C1 segment of cervical spinal cord (tissue), 14 donors: ENCODE measurements around the gene HIVEP3.
"Not testable (repeated sequence)": the region's sequence is repeated elsewhere in the genome, so short reads cannot be mapped to it uniquely, and the experiment has no call there.

Experiments used
- DNase-seq, 14 donors: peaks; one replicate each; lab custom pipeline; 2025; lab: John Stamatoyannopoulos, UW

HIVEP3 gene

DNA sequence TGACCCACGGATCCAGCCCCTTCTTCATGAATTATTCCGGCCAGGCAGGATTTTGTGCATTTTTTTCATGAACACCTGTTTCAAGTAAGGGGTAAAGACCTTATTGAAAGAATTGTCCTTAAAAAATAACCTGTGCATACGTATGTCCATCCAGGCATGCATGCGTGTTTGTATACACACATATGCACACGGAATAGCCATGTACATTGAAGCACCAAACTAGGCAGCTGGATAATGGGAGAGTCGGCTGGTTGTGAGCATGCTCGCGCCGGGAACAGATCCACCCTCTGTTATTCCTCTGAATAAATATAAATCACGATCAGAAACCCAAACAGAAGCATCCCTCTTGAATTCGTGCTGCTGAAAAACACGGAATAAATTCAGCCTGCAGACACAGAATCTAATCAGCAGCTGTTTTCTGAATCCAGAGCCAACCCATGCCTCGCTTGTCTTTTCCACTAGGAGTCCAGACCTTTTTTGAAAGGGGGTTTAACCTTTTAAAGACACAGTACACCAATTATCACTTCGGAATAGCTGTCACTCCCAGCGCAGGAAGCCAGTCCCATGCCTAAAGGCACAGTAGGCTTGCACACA is at the start of gene HIVEP3:
TSS of gene HIVEP3 (minus strand) at position 473 of the 594 bp plus-strand sequence.
- peak in 10 of 14 donors; percentile 21 to 85 (median 38) for DNase-seq

DNA sequence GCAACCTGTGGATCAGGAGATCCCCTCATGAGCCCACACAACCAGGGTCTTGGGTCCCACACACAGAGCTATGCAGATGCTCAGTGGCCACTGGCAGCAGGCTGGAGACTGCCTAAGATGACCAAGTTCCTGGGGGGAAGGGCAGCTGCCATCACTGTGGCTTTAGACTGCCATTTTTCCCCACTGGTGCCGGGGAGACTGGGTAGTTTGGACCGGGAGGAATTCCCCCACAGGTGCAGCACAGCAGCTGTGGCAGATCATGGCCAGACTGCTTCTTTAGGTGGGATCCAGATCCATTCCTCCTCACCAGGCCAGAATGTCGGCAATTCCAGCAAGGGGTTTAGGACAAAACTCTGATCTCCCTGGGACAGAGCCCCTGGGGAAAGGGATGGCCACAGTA is 45.7 kb upstream of the HIVEP3 start:
- DNase-seq, result no peak

DNA sequence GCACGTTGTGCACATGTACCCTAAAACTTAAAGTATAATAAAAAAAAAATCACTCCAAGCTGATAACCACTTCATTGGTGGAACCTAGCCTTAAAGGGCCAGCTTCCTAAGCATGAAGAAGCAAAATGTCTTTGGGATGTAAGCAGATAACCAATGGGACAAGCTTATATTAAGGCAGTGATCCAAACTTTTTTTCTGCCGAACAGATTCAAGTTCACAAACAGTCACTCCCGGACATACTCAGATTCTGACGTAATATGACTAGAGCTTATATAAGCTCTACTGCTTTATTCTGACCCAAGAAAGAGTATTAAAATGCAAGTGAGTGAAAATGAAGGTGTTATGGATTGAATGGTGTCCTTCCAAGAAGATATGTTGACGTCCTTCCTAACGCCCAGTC is 44.9 kb upstream of the HIVEP3 start:
- DNase-seq, result no peak

DNA sequence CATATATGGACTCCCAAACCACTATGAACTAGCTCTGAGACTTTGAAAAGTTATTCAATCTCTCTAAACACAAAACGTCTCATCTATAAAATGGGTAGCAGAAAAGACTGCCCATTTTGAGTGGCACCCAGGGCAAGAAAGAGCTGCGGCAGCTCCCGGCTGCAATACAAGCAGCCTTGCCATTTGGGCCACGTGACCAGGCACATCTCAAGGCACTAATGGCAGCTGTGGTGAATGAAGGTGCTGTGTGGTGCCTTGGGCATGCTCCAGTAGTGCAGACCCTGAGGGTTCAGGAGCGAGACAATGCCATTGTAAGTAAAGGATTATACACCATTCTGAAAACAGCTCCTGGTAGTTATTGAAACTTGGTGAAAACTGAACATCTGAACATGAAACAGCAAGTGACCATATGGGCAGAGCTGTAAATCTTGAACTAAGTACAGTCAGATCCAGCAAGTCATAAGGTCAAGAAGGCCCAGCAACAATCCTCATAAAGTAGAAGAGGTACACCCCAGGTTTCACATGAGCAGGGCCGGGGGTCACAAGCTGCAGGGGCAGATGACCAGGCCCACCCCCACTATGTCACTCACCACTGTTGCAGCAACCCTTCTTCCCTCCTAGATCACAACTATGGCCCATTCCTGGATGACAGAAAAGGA is 39.4 kb upstream of the HIVEP3 start:
- no peak for DNase-seq

DNA sequence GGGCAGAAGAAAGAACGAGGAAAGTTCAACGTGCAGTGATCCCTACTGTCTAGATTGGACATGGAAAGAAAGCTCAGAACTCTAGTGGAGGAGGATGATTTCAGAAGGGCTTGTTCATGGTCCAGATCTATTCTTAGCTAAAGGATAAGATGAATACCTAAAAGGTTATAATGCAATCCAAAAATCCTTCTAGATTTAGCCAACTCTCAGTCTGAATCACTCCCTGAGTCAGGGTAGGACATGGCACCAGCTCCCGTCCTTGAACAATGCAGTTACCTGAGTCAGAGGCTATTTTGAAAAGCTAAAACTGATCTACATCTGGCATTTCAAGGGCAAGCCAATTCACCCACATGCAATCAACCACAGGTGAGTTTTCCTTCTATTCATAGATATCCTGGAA is 38.8 kb upstream of the HIVEP3 start:
- no peak for DNase-seq

DNA sequence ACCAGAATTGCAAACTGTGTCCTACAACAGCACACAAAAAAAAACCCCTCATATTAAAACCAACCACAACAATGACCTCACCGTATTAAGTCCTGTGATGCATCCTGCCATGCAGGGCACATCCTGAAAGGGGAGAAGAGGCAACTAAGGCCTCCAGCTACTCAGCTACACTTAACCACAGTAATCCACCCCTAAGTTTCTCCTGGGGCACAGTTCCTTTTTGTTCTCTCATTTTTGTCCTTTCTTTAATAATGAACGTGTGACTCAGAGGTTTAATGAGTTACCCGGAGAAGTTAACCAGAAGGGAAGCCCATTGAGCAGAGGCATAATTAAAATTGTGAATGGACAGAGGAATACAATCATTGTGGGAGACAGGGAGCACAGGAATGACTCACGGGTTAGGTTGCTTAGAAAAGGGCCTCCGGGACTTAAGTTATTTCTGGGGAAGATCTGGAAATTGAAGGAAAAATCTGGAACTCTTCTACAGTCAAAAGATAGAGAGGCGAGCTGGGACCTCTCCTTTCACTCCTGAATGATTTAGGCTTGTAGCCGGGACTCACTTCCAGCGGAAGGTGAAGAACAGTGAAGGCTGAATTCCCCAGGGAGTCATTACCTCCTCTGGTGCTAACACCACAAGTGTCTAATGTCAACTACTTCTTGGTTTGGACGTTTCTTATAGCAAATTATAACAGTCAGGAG is 36.9 kb upstream of the HIVEP3 start:
- DNase-seq, result peak in 1 of 14 donors; percentile 18

DNA sequence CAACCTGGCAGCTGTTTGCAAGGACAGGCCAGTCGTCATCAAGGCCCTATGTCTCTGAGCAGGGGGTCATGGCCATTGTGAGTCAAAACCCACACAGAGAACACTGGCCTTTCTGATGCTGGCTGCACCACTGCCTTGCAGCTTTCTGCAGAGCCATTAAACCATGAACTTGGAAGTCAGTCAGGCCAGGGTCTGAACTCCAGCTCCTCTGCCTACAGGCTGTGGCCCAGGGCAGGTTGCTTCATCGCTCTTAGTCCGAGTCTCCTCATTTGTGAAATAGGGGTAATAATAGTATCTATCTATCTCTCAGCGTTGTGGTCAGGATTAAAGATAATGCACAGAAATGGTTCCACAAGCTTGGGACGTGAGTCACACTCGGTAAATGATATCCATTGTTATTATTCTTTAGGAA is 35.8 kb upstream of the HIVEP3 start:
- DNase-seq, result peak in 1 of 14 donors; percentile 24

DNA sequence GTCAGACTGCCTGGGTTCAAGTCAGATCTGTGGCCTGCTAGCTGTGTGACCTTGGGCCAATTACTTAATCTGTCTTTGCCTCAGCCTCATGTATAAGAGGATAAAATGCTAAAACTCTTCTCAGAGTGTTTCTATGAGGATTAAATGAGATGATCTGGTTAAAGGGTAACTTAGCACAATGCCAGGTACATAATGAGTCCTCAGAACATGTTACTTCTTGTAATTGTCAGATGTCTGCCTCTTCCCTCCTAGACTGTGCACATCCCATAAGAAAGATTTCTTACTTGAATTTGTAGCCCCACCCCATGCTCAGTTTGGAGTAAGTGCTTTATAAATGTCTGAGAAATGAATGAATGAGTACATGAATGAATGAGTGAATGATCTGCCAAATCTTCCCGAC is 34.6 kb upstream of the HIVEP3 start:
- DNase-seq, result no peak

DNA sequence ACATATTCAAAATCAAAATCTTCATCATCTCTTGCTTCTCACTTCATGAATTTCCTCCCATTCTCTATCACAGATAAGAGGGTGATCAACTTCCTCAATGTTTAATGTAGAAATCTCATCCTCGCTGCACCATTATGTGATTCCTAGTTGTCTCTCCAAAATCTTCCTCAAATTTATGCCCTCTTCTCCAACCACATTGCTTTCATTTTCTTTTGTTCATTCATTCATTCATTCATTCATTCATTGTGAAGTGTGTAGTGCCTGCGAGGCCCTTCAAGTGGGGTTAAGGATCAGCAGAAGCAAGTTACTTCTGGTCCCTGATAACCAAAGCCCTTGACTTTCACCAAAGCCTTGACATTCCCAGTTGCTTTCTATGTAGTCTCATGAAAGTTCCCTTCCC is 33.5 kb upstream of the HIVEP3 start:
- DNase-seq, result no peak

DNA sequence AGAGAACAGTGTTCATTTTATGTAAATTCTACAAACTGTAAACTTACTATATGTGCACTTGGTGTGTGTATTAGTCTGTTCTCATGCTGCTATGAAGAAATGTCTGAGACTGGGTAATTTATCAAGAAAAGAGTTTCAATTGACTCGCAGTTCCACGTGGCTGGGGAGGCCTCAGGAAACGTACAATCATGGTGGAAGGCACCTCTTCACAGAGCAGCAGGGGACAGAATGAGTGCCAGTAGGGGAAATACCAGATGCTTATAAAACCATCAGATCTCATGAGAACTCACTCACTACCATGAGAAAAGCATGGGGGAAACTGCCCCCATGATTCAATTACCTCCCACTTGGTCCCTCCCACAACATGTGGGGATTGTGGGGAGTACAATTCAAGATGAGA is 32.8 kb upstream of the HIVEP3 start:
- not testable (repeated sequence) for DNase-seq

DNA sequence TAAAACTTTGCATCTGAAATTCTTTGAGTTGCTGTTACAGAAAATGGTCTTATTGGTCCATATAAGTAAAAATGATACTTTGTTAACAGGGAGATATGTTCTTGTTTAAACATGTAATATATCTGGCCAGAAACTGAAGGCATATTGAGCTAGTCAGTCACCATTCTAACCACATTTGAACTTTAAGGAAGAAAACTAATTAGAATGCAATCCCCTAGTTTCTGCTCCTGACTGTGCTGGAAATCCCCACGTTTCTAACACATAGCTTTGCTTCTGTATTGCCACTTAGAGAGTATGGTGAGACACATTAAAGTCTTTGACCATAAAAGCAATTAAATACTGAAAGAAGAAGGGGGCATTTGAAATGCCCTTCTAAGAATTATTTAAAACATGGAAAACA is 32.1 kb upstream of the HIVEP3 start:
- DNase-seq, result no peak

DNA sequence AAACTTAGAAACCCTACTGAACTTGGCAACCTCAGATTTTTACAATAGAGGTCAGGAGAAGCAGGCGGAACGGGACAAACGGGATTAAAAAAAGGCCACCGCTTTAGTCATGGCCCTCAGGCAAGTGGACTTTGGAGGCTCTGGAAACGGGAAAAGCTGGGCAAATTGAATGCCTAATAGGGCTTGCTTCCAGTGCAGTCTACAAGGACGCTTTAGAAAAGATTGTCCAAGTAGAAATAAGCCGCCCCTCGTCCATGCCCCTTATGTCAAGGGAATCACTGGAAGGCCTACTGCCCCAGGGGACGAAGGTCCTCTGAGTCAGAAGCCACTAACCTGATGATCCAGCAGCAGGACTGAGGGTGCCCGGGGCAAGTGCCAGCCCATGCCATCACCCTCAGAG is 27.2 kb upstream of the HIVEP3 start:
- DNase-seq, result not testable (repeated sequence)

DNA sequence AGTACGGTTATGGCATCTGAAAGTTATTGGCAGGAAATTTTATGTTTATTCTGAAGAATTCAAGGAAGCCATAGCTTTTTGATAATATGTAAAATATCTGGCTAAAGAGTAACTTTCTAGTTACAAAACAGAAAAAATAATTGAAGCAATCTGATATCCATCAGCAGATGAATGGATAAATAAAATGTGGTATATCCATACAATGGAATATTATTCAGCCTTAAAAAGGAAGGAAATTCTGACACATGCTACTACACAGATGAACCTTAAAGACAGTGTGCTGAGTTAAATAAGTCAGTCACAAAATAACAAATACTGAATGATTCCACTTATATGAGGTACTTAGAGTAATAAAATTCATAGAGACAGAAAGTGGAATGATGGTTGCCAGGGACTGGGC is 25.0 kb upstream of the HIVEP3 start:
- DNase-seq, result no peak

DNA sequence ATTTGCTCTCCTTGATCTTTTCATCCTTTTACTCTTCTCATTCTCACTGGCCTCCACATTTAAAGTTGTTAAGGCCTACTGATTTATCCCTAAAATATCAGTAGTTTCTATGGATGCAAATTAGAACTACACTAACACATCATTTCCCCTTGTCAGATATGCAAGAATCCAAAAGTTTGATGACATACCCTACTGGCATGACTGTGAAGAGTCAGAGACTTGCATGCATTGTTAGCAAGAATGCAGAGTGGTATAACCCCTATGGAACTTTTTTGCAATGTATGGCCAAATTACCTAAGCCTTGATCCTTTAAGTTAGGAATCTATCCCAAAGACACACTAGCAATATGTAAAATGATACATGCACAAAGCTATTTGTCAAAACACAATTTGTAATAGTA is 23.6 kb upstream of the HIVEP3 start:
- DNase-seq, result no peak

DNA sequence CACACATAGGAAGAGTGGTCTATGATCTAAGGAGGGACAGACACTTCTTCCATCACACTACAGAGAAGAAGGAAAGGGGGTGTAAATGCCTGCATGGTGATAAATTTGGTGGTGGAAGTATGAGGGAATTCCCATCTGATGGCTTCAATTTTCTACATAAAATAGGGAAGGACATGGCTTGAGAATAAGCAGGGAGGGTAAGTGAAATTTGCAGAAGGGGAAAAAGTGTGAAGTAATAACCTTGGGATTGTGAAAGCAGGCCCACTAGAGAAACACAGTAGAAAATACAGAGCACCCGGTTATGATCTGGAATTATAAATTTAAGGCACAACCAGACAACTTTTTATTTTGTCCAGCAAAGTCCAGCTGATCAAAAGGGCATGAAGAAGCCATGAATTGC is 22.7 kb upstream of the HIVEP3 start:
- DNase-seq, result no peak

DNA sequence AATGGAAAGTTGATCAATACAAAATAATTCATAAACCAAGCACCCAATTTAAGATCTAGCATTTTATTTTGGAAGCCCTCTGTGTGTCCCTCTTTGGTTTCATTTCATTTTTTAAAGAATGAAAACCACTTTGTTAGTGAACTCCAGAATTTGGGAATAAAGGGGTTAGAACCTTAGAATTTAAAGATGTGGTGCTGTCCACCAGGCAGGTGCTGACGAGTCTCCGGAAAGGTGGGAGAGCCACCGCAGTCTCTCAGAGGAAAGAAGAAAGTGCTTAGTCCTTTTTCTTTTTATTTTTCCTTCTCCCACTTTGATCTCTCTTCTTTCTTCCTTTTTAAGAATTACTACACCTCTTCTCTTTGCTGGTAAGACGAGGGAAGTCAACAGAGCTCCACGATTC is 20.5 kb upstream of the HIVEP3 start:
- DNase-seq, result no peak

DNA sequence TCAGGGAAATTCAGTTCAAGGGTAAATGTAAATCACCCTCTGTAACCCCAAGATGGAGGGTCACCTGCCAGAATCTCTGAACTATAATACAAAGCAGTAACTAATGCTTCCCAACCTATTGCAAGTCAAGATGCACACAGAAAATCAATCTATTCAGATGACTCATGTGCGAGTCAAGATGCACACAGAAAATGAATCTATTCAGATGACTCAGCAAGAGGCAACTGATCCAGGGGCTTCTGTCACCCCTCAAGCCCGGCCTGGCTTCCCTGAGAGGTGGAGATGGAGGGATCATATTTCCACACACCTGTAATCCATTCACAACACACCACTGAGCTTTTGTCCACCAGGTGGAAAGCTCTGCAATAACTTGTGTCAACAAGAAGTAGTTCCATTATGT is 17.4 kb upstream of the HIVEP3 start:
- no peak for DNase-seq

DNA sequence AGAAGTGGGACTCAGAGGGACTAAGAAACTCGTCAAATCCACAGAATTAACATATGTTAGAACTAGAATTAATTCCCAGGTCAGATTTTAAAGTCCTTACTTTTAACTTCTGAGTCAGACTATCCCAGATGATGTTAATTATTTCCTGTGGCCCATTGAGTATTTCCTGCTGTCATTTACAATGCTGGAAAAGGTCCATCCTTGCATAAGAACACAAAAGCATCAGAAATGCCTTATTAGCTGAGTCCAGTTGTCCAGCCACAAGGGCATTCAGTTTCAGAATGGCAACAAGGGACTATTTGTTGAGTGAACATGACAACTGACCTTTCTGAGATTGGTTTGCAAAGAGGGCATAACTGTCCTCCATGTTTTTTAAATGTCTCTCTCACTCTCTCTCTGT is 16.5 kb upstream of the HIVEP3 start:
- no peak for DNase-seq

DNA sequence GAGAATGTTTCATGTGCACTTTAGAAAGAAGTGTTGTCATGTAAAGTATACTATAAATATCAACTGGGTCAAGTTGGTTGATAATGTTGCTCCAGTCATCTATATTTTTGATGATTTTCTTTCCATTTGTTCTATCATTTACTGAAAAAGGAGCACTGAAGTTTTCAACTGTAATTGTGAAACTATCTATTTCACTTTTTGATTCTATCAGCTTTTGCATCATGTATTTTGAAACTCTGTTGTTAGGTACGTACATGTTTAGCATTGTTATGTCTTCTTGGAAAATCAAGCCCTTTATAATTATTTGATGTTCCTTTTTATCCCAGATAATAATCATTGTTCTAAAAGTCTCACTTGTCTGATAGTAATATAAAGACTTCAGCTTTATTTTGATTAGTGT is 14.4 kb upstream of the HIVEP3 start:
- no peak for DNase-seq

DNA sequence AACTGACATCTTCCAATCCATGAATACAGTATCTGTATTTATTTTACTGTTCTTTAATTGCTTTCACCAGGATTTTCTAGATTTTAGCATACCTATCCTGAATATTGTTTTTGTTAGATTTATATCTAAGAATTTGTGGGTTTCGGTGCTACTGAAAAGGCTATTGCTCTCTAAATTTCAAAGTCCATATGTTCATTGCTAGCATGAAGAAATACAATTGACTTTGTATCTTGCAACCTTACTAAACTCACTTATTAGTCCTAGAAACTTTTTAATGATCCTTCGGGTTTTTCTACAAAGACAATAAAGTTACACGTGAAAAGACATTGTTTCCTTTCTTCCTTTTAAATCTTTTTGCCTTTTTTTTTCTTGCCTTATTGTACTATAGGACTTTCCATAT is 12.9 kb upstream of the HIVEP3 start:
- no peak for DNase-seq

DNA sequence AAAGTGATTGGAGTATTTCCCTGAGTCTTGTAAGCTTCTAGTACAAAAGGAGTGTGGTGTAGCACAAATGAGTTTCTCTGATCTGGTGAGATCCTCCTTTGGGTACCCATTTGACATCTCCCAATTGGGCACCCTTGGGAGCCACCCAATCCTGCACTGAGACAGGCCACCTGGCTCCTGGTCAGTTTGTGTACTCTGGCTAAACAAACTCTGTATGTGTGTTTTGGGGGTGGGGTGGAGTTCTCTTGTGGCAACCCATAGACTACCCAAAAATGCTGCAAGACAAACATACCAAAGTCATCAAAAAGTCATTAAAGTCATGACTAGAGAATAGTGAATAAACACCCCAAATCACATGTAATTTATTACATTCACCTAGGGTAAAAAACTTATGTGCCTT is 8.4 kb upstream of the HIVEP3 start:
- no peak for DNase-seq

DNA sequence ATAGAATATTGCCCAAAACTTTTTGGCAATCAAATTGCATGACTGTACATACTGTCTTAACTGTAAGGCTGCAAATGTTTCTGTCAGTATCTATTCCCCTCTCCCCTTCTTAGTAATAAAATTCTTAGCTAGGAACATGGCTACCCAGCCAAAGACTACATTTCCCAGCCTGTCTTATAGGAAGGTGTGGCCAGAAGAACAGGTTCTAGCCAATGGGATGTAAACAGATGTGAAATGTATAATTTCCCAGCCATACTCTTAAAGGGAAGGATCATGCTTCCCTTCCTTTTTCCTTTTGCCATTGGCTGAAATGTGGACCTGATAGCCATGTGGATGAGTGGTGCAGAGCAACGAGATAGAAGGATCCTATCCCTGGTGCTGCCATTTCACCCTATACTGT is 7.0 kb upstream of the HIVEP3 start:
- DNase-seq, result no peak

DNA sequence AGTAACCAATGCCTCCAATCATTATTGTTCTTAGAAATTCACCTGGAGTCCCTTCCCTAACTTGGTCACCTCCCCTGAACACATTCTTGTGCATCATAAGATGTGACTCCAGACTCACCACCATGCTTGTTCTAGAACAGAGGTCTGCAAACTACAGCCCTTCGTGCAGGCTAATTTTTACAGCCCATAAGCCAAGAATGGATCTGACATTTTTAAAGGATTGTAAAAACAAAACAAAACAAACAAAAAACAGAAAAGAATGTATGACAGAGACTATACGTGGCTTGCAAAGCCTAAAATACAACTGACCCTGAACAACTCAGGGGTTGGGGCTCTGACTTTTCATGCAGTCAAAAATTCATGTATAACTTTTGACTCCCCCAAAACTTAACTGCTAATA is 6.2 kb upstream of the HIVEP3 start:
- DNase-seq, result no peak
